WTC11 (cell line): ENCODE data around the gene TMOD3. TPM values are rescaled to one million over a fixed set of nuclear protein-coding genes. Genes with fewer than 3 reads are reported as not detected.
A peak's percentile ranks its signal among the peaks of the same experiment; 100 is the strongest.

Experiments used
- ATAC-seq: fragments of 200-7000 bp; cut with Tn5 transposase; 2 replicates; pipeline ENCODE4 v1.10.0; 2021; ENCODE audit warnings: mild to moderate bottlenecking, moderate library complexity
- CTCF ChIA-PET: fragments of 300-600 bp; sonication (Branson Sonifier 250); formaldehyde crosslinking; loops from one replicate; lab custom pipeline; 2021; ENCODE audit warnings: antibody characterized with exemption; lab: Charles Lee
- POLR2A ChIA-PET: fragments of 350-600 bp; sonication (Branson Sonifier 250); formaldehyde crosslinking; loops from one replicate; lab custom pipeline; 2021; ENCODE audit warnings: antibody characterized with exemption; lab: Charles Lee
- DNase-seq: peaks from one replicate; pipeline ENCODE4 v3.0.0; 2021; ENCODE audit warnings: low spot score
- H3K27ac Mint-ChIP-seq: 2 replicates; pipeline ENCODE4 v1.8.0; 2021; ENCODE audit warnings: mixed read lengths
- H3K27me3 Mint-ChIP-seq: 2 replicates; pipeline ENCODE4 v1.8.0; 2021; ENCODE audit warnings: low read depth, mild to moderate bottlenecking, moderate library complexity, mixed read lengths
- H3K36me3 Mint-ChIP-seq: 2 replicates; pipeline ENCODE4 v1.8.0; 2021; ENCODE audit warnings: mixed read lengths
- H3K4me1 Mint-ChIP-seq: 2 replicates; pipeline ENCODE4 v1.8.0; 2022; ENCODE audit warnings: mixed read lengths
- H3K4me3 Mint-ChIP-seq: 2 replicates; pipeline ENCODE4 v1.8.0; 2021; ENCODE audit warnings: mild to moderate bottlenecking, moderate library complexity, mixed read lengths
- H3K9me3 Mint-ChIP-seq: 2 replicates; pipeline ENCODE4 v1.8.0; 2021; ENCODE audit warnings: mixed read lengths
- EMX1 ChIP-seq: fragments of 250-450 bp; sonication (Bioruptor Pico); IDR thresholded peaks from 2 replicates; pipeline ENCODE4 v1.8.0; 2021; ENCODE audit warnings: mild to moderate bottlenecking
- HMGA2 ChIP-seq: fragments of 250-450 bp; sonication (Bioruptor Pico); IDR thresholded peaks from 2 replicates; pipeline ENCODE4 v1.4.0; 2021; ENCODE audit warnings: mild to moderate bottlenecking, moderate library complexity
- MYBL2 ChIP-seq: sonication (generic); formaldehyde crosslinking; IDR thresholded peaks from 2 replicates; pipeline ENCODE4 v1.8.1; 2023; ENCODE audit warnings: mild to moderate bottlenecking, moderate library complexity, missing genetic modification reagents
- NFYB ChIP-seq: sonication (generic); formaldehyde crosslinking; conservative IDR thresholded peaks from 2 replicates; pipeline ENCODE4 v1.8.0; 2022; ENCODE audit warnings: low read depth, missing genetic modification reagents
- OVOL2 ChIP-seq: fragments of 250-450 bp; sonication (Bioruptor Pico); IDR thresholded peaks from 2 replicates; pipeline ENCODE4 v1.9.0; 2021; ENCODE audit warnings: mild to moderate bottlenecking, borderline replicate concordance
- PRRX2 ChIP-seq: fragments of 250-450 bp; sonication (Bioruptor Pico); IDR thresholded peaks from 2 replicates; pipeline ENCODE4 v1.8.0; 2021; ENCODE audit warnings: mild to moderate bottlenecking
- TCF7 ChIP-seq: sonication (generic); formaldehyde crosslinking; IDR thresholded peaks from 2 replicates; pipeline ENCODE4 v1.8.0; 2022; ENCODE audit warnings: mild to moderate bottlenecking, low read depth, missing genetic modification reagents, moderate library complexity
- TP53 ChIP-seq: sonication (generic); formaldehyde crosslinking; IDR thresholded peaks from 2 replicates; pipeline ENCODE4 v1.8.1; 2023; ENCODE audit warnings: mild to moderate bottlenecking, missing genetic modification reagents
- ZNF263 ChIP-seq: sonication (generic); formaldehyde crosslinking; IDR thresholded peaks from 2 replicates; pipeline ENCODE4 v1.8.1; 2022; ENCODE audit warnings: low read depth, mild to moderate bottlenecking, moderate library complexity, missing genetic modification reagents
- total RNA-seq: library from RNA; stranded (reverse); gene quantifications from 3 replicates; pipeline ENCODE4 v1.2.3, GENCODE V29; 2021
- TF ChIP-seq, protein P1 (sequence below): sonication (generic); formaldehyde crosslinking; IDR thresholded peaks from 2 replicates; pipeline ENCODE4 v1.8.0; 2022; ENCODE audit warnings: mild to moderate bottlenecking, missing genetic modification reagents
- TF ChIP-seq, protein P2 (sequence below): sonication (generic); formaldehyde crosslinking; IDR thresholded peaks from 2 replicates; pipeline ENCODE4 v1.8.0; 2022; ENCODE audit warnings: mild to moderate bottlenecking, missing genetic modification reagents
- TF ChIP-seq, protein P3 (sequence below): sonication (generic); formaldehyde crosslinking; IDR thresholded peaks from 2 replicates; pipeline ENCODE4 v1.8.1; 2022; ENCODE audit warnings: mild to moderate bottlenecking, missing genetic modification reagents, moderate library complexity, borderline replicate concordance
- TF ChIP-seq, protein P4 (sequence below): fragments of 200-600 bp; IDR thresholded peaks from 2 replicates; pipeline ENCODE4 v1.8.0; 2022; ENCODE audit warnings: antibody characterized with exemption
- TF ChIP-seq, protein P5 (sequence below): sonication (generic); formaldehyde crosslinking; IDR thresholded peaks from 2 replicates; pipeline ENCODE4 v1.8.1; 2023; ENCODE audit warnings: mild to moderate bottlenecking, missing genetic modification reagents, moderate library complexity
- TF ChIP-seq, protein P6 (sequence below): sonication (generic); formaldehyde crosslinking; IDR thresholded peaks from 2 replicates; pipeline ENCODE4 v1.8.1; 2023; ENCODE audit warnings: mild to moderate bottlenecking, missing genetic modification reagents
- TF ChIP-seq, protein P7 (sequence below): fragments of 250-450 bp; sonication (Bioruptor Pico); IDR thresholded peaks from 2 replicates; pipeline ENCODE4 v1.9.0; 2021; ENCODE audit warnings: mild to moderate bottlenecking

Gene TMOD3
- total RNA-seq, 1 experiment from 2014 or later: 40.6 TPM

DNA sequence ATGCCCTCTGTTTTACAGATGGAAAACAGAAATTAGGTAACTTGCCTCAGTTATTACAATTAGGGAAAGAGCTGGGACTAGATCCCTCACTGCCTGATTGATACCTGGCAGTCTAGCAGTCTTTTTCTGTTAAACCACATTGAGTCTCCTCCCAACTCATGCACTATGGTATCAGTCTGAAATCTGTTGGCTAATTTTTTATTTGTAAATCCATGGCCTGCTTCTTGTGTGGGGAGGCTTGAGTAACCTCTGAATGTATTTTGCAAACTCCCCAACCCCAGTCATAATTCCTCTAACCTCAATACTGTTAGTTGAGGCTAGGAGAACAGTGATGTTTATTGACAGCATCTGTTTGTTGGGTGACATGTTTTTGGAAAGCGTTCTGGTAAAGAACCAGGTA is 35.9 kb downstream of the TMOD3 start:
- ATAC-seq (no peak), DNase-seq (no peak)
- no peak for TF ChIP-seq ZNF263 (CRISPR knock-in tag)
- no peak for TF ChIP-seq PRRX2 (CRISPR knock-in tag)
- TF ChIP-seq EMX1 (CRISPR knock-in tag): no peak
- TF ChIP-seq, protein P1, sequence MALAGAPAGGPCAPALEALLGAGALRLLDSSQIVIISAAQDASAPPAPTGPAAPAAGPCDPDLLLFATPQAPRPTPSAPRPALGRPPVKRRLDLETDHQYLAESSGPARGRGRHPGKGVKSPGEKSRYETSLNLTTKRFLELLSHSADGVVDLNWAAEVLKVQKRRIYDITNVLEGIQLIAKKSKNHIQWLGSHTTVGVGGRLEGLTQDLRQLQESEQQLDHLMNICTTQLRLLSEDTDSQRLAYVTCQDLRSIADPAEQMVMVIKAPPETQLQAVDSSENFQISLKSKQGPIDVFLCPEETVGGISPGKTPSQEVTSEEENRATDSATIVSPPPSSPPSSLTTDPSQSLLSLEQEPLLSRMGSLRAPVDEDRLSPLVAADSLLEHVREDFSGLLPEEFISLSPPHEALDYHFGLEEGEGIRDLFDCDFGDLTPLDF: no peak
- TF ChIP-seq, protein P2, sequence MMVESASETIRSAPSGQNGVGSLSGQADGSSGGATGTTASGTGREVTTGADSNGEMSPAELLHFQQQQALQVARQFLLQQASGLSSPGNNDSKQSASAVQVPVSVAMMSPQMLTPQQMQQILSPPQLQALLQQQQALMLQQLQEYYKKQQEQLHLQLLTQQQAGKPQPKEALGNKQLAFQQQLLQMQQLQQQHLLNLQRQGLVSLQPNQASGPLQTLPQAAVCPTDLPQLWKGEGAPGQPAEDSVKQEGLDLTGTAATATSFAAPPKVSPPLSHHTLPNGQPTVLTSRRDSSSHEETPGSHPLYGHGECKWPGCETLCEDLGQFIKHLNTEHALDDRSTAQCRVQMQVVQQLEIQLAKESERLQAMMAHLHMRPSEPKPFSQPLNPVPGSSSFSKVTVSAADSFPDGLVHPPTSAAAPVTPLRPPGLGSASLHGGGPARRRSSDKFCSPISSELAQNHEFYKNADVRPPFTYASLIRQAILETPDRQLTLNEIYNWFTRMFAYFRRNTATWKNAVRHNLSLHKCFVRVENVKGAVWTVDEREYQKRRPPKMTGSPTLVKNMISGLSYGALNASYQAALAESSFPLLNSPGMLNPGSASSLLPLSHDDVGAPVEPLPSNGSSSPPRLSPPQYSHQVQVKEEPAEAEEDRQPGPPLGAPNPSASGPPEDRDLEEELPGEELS (CRISPR knock-in tag): no peak
- CTCF ChIA-PET: interaction anchor here (1.3 kb wide), 1 partner anchor 23 kb away, joined by 8 read pairs; no protein-coding TSS in a partner anchor
- H3K27me3 Mint-ChIP-seq: no peaks in the 10 kb centered on the region
- H3K4me3 Mint-ChIP-seq: no peak overlapping the region
- H3K4me1 Mint-ChIP-seq: peaks cover 37% of the 10 kb centered on the region
- 0 out of 2 replicates have a peak overlapping the region, but pooled peaks have one; percentile 21 for H3K27ac Mint-ChIP-seq
- H3K9me3 Mint-ChIP-seq: peaks cover under 1% of the 10 kb centered on the region; the same call in 1 of the 2 replicates
- peaks cover 23% of the 10 kb centered on the region for H3K36me3 Mint-ChIP-seq
- POLR2A ChIA-PET: no interaction called here

DNA sequence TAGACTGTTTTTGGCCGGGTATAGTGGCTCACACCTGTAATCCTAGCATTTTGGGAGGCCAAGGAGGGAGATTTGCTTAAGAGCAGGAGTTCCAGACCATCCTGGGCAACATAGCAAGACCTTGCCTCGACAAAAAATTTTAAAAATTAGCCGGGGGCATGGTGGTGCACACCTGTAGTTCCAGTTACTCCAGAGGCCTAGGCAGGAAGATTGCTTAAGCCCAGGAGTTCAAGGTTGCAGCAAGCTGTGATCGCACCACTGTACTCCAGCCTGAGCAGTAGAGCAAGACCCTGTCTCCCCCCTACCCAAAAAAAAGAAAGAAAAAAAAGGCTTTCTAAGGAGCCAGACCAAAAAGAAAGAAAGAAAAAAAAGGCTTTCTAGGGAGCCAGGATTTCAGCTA is 36.7 kb downstream of the TMOD3 start:
- TF ChIP-seq TP53 (CRISPR knock-in tag): no peak
- no peak overlapping the region for H3K27ac Mint-ChIP-seq
- H3K4me3 Mint-ChIP-seq: no peak overlapping the region
- ATAC-seq (no peak), DNase-seq (no peak)
- peaks cover 37% of the 10 kb centered on the region for H3K4me1 Mint-ChIP-seq
- ChIA-PET POLR2A (no interaction called here), CTCF (interaction anchor here (0.9 to 1.0 kb wide), 2 partner anchors 14 to 22 kb away, joined by 3 to 4 read pairs; no protein-coding TSS in a partner anchor)
- H3K27me3 Mint-ChIP-seq: no peaks in the 10 kb centered on the region
- H3K36me3 Mint-ChIP-seq: peaks cover 31% of the 10 kb centered on the region
- H3K9me3 Mint-ChIP-seq: peaks cover 7% of the 10 kb centered on the region; the same call in 1 of the 2 replicates

DNA sequence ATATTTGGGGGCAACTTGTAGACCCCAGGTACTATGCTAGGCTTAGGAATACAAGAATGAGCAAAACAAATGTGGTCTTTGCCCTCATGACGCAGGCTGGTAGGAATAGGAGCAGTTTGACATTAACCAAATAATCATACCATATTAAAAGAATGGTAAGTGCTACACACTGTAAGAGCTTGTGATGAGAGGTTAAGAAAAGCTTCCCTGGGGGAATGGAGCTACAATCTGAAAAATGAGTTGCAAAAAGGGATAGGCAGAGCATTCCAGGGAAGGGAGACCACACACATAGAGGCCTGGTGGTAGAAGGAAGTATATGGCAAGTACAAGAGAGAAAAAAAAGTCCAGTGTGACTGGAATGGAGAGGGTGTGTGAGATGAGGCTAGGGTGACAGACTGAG is 37.3 kb downstream of the TMOD3 start:
- DNase-seq (no peak), ATAC-seq (0 out of 2 replicates have a peak, but pooled peaks have one; percentile 19)
- POLR2A ChIA-PET: no interaction called here
- Mint-ChIP-seq H3K36me3 (peaks cover 35% of the 10 kb centered on the region), H3K4me1 (peaks cover 37% of the 10 kb centered on the region), H3K27me3 (no peaks in the 10 kb centered on the region), H3K4me3 (no peak overlapping the region), H3K9me3 (peaks cover 7% of the 10 kb centered on the region; the same call in 1 of the 2 replicates), H3K27ac (peak overlapping the region; percentile 72)
- CTCF ChIA-PET: interaction anchor here (0.9 to 1.0 kb wide), 2 partner anchors 14 to 22 kb away, joined by 3 to 4 read pairs; no protein-coding TSS in a partner anchor
- TF ChIP-seq, protein P3, sequence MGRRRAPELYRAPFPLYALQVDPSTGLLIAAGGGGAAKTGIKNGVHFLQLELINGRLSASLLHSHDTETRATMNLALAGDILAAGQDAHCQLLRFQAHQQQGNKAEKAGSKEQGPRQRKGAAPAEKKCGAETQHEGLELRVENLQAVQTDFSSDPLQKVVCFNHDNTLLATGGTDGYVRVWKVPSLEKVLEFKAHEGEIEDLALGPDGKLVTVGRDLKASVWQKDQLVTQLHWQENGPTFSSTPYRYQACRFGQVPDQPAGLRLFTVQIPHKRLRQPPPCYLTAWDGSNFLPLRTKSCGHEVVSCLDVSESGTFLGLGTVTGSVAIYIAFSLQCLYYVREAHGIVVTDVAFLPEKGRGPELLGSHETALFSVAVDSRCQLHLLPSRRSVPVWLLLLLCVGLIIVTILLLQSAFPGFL (CRISPR knock-in tag): no peak
- TF ChIP-seq OVOL2: no peak
- no peak for TF ChIP-seq TP53 (CRISPR knock-in tag)
- TF ChIP-seq NFYB (CRISPR knock-in tag): no peak
- TF ChIP-seq, protein P4, sequence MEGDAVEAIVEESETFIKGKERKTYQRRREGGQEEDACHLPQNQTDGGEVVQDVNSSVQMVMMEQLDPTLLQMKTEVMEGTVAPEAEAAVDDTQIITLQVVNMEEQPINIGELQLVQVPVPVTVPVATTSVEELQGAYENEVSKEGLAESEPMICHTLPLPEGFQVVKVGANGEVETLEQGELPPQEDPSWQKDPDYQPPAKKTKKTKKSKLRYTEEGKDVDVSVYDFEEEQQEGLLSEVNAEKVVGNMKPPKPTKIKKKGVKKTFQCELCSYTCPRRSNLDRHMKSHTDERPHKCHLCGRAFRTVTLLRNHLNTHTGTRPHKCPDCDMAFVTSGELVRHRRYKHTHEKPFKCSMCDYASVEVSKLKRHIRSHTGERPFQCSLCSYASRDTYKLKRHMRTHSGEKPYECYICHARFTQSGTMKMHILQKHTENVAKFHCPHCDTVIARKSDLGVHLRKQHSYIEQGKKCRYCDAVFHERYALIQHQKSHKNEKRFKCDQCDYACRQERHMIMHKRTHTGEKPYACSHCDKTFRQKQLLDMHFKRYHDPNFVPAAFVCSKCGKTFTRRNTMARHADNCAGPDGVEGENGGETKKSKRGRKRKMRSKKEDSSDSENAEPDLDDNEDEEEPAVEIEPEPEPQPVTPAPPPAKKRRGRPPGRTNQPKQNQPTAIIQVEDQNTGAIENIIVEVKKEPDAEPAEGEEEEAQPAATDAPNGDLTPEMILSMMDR: no peak
- no peak for TF ChIP-seq MYBL2 (CRISPR knock-in tag)
- no peak for TF ChIP-seq HMGA2 (CRISPR knock-in tag)

DNA sequence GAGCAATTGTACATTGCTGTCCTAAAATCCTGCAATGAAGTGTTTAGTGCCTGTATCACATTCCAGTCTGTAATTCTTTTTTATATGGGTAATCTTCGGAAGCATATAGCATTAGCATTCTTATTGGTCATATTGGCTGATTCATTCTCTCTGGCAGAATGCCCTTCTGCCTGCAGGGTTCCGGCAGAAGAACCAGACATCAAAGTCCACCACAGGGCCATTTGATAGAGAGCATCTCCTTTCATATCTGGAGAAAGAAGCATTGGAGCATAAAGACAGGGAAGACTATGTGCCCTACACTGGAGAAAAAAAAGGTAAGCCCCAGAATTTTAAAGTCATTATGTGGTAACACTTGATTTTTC is 39.6 kb downstream of the TMOD3 start:
- H3K4me3 Mint-ChIP-seq: no peak overlapping the region
- no peak for DNase-seq
- H3K36me3 Mint-ChIP-seq: peaks cover 30% of the 10 kb centered on the region
- H3K27me3 Mint-ChIP-seq: no peaks in the 10 kb centered on the region
- ChIA-PET POLR2A (no interaction called here), CTCF (no interaction called here)
- peaks cover 7% of the 10 kb centered on the region; the same call in 1 of the 2 replicates for H3K9me3 Mint-ChIP-seq
- no peak for ATAC-seq
- peaks cover 26% of the 10 kb centered on the region for H3K4me1 Mint-ChIP-seq
- no peak overlapping the region for H3K27ac Mint-ChIP-seq
- TF ChIP-seq, protein P5, sequence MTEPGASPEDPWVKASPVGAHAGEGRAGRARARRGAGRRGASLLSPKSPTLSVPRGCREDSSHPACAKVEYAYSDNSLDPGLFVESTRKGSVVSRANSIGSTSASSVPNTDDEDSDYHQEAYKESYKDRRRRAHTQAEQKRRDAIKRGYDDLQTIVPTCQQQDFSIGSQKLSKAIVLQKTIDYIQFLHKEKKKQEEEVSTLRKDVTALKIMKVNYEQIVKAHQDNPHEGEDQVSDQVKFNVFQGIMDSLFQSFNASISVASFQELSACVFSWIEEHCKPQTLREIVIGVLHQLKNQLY (CRISPR knock-in tag): no peak
- TF ChIP-seq, protein P6, sequence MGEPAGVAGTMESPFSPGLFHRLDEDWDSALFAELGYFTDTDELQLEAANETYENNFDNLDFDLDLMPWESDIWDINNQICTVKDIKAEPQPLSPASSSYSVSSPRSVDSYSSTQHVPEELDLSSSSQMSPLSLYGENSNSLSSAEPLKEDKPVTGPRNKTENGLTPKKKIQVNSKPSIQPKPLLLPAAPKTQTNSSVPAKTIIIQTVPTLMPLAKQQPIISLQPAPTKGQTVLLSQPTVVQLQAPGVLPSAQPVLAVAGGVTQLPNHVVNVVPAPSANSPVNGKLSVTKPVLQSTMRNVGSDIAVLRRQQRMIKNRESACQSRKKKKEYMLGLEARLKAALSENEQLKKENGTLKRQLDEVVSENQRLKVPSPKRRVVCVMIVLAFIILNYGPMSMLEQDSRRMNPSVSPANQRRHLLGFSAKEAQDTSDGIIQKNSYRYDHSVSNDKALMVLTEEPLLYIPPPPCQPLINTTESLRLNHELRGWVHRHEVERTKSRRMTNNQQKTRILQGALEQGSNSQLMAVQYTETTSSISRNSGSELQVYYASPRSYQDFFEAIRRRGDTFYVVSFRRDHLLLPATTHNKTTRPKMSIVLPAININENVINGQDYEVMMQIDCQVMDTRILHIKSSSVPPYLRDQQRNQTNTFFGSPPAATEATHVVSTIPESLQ (CRISPR knock-in tag): no peak
- TF ChIP-seq TCF7 (CRISPR knock-in tag): no peak
- TF ChIP-seq, protein P7, sequence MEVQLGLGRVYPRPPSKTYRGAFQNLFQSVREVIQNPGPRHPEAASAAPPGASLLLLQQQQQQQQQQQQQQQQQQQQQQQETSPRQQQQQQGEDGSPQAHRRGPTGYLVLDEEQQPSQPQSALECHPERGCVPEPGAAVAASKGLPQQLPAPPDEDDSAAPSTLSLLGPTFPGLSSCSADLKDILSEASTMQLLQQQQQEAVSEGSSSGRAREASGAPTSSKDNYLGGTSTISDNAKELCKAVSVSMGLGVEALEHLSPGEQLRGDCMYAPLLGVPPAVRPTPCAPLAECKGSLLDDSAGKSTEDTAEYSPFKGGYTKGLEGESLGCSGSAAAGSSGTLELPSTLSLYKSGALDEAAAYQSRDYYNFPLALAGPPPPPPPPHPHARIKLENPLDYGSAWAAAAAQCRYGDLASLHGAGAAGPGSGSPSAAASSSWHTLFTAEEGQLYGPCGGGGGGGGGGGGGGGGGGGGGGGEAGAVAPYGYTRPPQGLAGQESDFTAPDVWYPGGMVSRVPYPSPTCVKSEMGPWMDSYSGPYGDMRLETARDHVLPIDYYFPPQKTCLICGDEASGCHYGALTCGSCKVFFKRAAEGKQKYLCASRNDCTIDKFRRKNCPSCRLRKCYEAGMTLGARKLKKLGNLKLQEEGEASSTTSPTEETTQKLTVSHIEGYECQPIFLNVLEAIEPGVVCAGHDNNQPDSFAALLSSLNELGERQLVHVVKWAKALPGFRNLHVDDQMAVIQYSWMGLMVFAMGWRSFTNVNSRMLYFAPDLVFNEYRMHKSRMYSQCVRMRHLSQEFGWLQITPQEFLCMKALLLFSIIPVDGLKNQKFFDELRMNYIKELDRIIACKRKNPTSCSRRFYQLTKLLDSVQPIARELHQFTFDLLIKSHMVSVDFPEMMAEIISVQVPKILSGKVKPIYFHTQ (CRISPR knock-in tag): no peak
